Fibroblast of lung (primary cell): ENCODE results near the gene CPSF3. TPM values are rescaled to one million over a fixed set of nuclear protein-coding genes. Genes with fewer than 3 reads are reported as not detected.

Source experiments
- DNase-seq, 2 donors: peaks; one replicate each; pipeline versions ENCODE4 v3.0.0 to v3.0.0-alpha.2; 2010; ENCODE audit warnings: low read depth in 2 of 2
- H2AFZ ChIP-seq: 2 replicates; pipeline ENCODE4 v1.5.1; 2012; ENCODE audit warnings: low read length, control low read depth, inconsistent platforms
- H3K27ac ChIP-seq: 2 replicates; pipeline ENCODE4 v1.5.1; 2011; ENCODE audit warnings: low read length, control low read depth; ENCODE audit not compliant: insufficient read depth
- H3K27me3 ChIP-seq: 2 replicates; pipeline ENCODE4 v1.5.1; 2011; ENCODE audit warnings: mild to moderate bottlenecking, low read length; ENCODE audit not compliant: control insufficient read depth, insufficient read depth
- H3K36me3 ChIP-seq: 2 replicates; pipeline ENCODE4 v1.5.1; 2011; ENCODE audit warnings: low read length; ENCODE audit not compliant: control insufficient read depth, insufficient read depth
- H3K4me1 ChIP-seq: 2 replicates; pipeline ENCODE4 v1.5.1; 2011; ENCODE audit warnings: low read length; ENCODE audit not compliant: control insufficient read depth, insufficient read depth; ENCODE audit errors: extremely low read depth
- H3K4me2 ChIP-seq: 2 replicates; pipeline ENCODE4 v1.5.1; 2011; ENCODE audit warnings: low read length, control low read depth; ENCODE audit not compliant: insufficient read depth; ENCODE audit errors: extremely low read depth
- H3K4me3 ChIP-seq, 4 experiments: fragments of 200-600 bp in 1 of 4; sonication (generic) in 1 of 4; replicated peaks in 1 of 4; 2 replicates each; pipeline ENCODE4 v1.5.1; 2011 to 2016; ENCODE audit warnings: low read length in 4 of 4, low read depth in 3 of 4, mild to moderate bottlenecking in 3 of 4, control low read depth in 2 of 4, inconsistent platforms in 1 of 4, mixed read lengths in 1 of 4; ENCODE audit not compliant: insufficient read depth in 1 of 4; ENCODE audit errors: control extremely low read depth in 1 of 4
- H3K79me2 ChIP-seq: 2 replicates; pipeline ENCODE4 v1.5.1; 2012; ENCODE audit warnings: mild to moderate bottlenecking, low read length, inconsistent platforms; ENCODE audit not compliant: control insufficient read depth, insufficient read depth
- H3K9ac ChIP-seq: 2 replicates; pipeline ENCODE4 v1.5.1; 2011; ENCODE audit warnings: mild to moderate bottlenecking, low read length, control low read depth; ENCODE audit not compliant: insufficient read depth
- H3K9me3 ChIP-seq: 2 replicates; pipeline ENCODE4 v1.5.1; 2012; ENCODE audit warnings: low read depth, low read length; ENCODE audit not compliant: control insufficient read depth, insufficient read depth
- H4K20me1 ChIP-seq: 2 replicates; pipeline ENCODE4 v1.5.1; 2011; ENCODE audit warnings: low read length; ENCODE audit not compliant: control insufficient read depth, insufficient read depth; ENCODE audit errors: extremely low read depth
- EZH2 ChIP-seq: IDR thresholded peaks from 2 replicates; pipeline ENCODE4 v1.5.1; 2012; ENCODE audit warnings: low read length, control low read depth, mild to moderate bottlenecking; ENCODE audit errors: missing control alignments
- polyA plus RNA-seq, 2 donors: library from polyadenylated mRNA; depleted of rRNA in 1 of 2; stranded (reverse) in 1 of 2; unstranded in 1 of 2; fragments of >200 nt; gene quantifications; 2 replicates each; pipeline ENCODE4 v1.2.1, GENCODE V29; 2011 to 2012; ENCODE audit warnings: missing spikeins in 1 of 2
- total RNA-seq: library from RNA; depleted of rRNA; stranded (reverse); fragments of >200 nt; gene quantifications from 2 replicates; pipeline ENCODE4 v1.2.1, GENCODE V29; 2014
- TF ChIP-seq, protein P1 (sequence below), 2 donors: IDR thresholded peaks in 1 of 2; conservative IDR thresholded peaks in 1 of 2; 1 replicate in 1 of 2; 2 replicates in 1 of 2; pipeline ENCODE4 v1.5.1; 2011 to 2012; ENCODE audit warnings: low read length in 2 of 2, control low read depth in 1 of 2, inconsistent platforms in 1 of 2, low read depth in 1 of 2, mild to moderate bottlenecking in 1 of 2

Gene CPSF3
- total and polyA plus RNA-seq, 2 donors (not counting 1 experiment from before 2014, with no cell fraction given), result 48.6 to 53.0 TPM

DNA sequence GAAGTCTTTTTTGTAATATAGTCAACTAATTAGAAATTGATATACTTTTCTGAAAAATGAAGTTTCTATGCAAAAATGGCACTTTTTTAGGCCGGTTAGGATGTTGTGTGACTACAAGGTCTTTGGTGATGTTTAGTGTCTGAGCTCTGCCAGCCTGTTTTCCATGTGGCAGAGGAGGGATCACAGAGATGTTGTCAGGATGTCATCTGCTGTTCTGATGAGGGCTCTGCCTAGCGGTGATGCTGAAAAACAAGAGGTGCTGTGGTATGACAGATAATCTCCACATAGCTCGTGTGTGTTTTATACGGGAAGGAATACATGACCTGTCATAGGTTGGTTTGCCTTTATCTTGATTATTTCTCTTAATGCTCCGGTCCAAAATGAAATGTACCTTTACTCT, 38.9 kb downstream of the CPSF3 start:
- no peaks in the 10 kb centered on the region for H3K4me1 ChIP-seq
- H3K36me3 ChIP-seq, result peaks cover 5% of the 10 kb centered on the region
- H2AFZ ChIP-seq, result no peak overlapping the region
- no peaks in the 10 kb centered on the region for H3K9me3 ChIP-seq
- H3K4me2 ChIP-seq, result no peak overlapping the region
- no peak overlapping the region for H3K9ac ChIP-seq
- H3K27ac ChIP-seq, result no peak overlapping the region
- no peaks in the 10 kb centered on the region for H4K20me1 ChIP-seq
- H3K4me3 ChIP-seq, result no peak overlapping the region
- no peaks in the 10 kb centered on the region for H3K27me3 ChIP-seq
- H3K79me2 ChIP-seq, result no peaks in the 10 kb centered on the region
- TF ChIP-seq EZH2, result no peak
- TF ChIP-seq, protein P1, sequence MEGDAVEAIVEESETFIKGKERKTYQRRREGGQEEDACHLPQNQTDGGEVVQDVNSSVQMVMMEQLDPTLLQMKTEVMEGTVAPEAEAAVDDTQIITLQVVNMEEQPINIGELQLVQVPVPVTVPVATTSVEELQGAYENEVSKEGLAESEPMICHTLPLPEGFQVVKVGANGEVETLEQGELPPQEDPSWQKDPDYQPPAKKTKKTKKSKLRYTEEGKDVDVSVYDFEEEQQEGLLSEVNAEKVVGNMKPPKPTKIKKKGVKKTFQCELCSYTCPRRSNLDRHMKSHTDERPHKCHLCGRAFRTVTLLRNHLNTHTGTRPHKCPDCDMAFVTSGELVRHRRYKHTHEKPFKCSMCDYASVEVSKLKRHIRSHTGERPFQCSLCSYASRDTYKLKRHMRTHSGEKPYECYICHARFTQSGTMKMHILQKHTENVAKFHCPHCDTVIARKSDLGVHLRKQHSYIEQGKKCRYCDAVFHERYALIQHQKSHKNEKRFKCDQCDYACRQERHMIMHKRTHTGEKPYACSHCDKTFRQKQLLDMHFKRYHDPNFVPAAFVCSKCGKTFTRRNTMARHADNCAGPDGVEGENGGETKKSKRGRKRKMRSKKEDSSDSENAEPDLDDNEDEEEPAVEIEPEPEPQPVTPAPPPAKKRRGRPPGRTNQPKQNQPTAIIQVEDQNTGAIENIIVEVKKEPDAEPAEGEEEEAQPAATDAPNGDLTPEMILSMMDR (conservative IDR thresholded peaks at IDR 0.05 in 1 of 2, IDR thresholded peaks at IDR 0.05 in 1 of 2; ENCODE audit: low read depth in 1 of 2, low read length in 2 of 2), result no peak
- no peak for DNase-seq

DNA sequence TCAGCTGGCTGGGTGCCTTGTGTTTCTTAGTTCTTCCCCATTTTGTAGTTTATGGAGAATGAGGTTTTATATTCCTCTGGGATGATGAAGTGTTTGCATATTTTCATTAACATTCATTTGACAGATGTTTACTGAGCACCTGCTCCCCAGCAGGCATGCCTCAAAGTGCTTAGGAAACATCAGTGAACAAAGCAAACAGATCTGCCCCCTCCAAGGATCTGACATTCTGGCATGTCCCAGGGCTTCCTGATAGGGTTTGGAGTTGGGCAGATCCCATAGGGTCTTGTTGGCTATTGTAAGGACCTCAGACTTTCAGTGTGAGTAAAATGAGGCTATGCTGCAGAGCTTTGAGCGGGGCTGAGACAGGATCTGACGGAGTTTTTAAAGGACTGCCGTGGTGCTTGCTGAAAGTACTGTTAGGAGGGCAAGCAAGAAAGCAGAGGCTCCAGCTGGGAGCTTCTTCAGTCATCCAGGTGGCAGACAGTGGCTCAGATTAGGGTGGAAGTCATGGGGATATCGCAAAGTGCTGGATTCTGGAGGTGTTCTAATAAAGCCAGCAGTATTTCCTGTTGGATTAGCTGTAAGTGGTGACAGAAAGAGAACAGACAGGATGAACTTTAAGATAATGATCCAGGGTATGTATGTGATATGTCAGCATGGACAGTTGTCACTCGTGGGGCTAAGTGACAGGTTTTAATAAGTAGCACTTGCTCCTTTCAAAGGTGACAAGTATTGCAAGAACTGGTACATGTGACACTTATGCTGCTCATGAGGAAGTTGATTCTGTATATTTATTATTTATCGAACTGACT, 39.6 kb downstream of the CPSF3 start:
- Histone ChIP-seq H3K27me3 (no peaks in the 10 kb centered on the region), H3K4me2 (no peak overlapping the region), H3K9ac (no peak overlapping the region), H3K9me3 (no peaks in the 10 kb centered on the region), H3K27ac (no peak overlapping the region), H3K36me3 (peaks cover 5% of the 10 kb centered on the region), H4K20me1 (no peaks in the 10 kb centered on the region), H2AFZ (no peak overlapping the region), H3K4me1 (no peaks in the 10 kb centered on the region), H3K4me3 (no peak overlapping the region), H3K79me2 (no peaks in the 10 kb centered on the region)
- no peak for DNase-seq
- TF ChIP-seq EZH2, result no peak
- TF ChIP-seq, protein P1 (conservative IDR thresholded peaks at IDR 0.05 in 1 of 2, IDR thresholded peaks at IDR 0.05 in 1 of 2; ENCODE audit: low read depth in 1 of 2, low read length in 2 of 2), result no peak

DNA sequence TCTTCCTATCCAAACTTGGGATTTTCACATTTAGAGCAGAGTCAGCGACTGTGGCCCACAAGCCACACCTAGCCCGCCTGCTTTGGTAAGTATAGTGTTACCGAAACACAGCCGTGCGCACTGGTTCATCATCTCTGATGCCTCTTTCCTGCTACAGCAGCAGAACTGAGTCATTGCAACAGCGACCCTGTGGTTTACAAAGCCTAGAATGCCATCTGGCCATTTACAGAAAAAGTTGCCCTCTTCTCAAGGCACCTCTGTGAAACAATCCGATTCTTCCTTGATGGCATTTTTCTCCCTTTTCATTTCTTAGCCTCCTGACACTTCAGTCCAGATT, 40.2 kb downstream of the CPSF3 start:
- Histone ChIP-seq H3K4me3 (no peak overlapping the region), H3K79me2 (no peaks in the 10 kb centered on the region), H3K36me3 (peaks cover 5% of the 10 kb centered on the region), H3K9ac (no peak overlapping the region), H4K20me1 (no peaks in the 10 kb centered on the region), H3K27ac (no peak overlapping the region), H3K4me2 (no peak overlapping the region), H3K4me1 (no peaks in the 10 kb centered on the region), H3K27me3 (no peaks in the 10 kb centered on the region), H3K9me3 (no peaks in the 10 kb centered on the region), H2AFZ (no peak overlapping the region)
- DNase-seq, result peak; percentile 37 to 65
- TF ChIP-seq, protein P1 (conservative IDR thresholded peaks at IDR 0.05 in 1 of 2, IDR thresholded peaks at IDR 0.05 in 1 of 2; ENCODE audit: low read depth in 1 of 2, low read length in 2 of 2), result no peak
- no peak for TF ChIP-seq EZH2
